K562 (cell line): ENCODE measurements around the gene BTBD16. TPM values are rescaled to one million over a fixed set of nuclear protein-coding genes. Genes with fewer than 3 reads are reported as not detected.

Source experiments
- ATAC-seq: fragments of 200-7000 bp; cut with Tn5 transposase; 3 replicates; pipeline ENCODE4 v1.9.1; 2020; ENCODE audit warnings: moderate library complexity
- BruUV-seq: library from RNA; stranded (reverse); fragments of 400-500 nt; replicated peaks from 2 replicates; lab custom pipeline; 2021; lab: Mats Ljungman, UMichigan
- CTCF ChIA-PET: fragments of 300-600 bp; formaldehyde crosslinking; extraction: SDS; loops from one replicate; lab custom pipeline; 2021; ENCODE audit warnings: low intra/inter-chr PET ratio; lab: Yijun Ruan, JAX
- POLR2A ChIA-PET: fragments of 300-600, 350-650 bp; sonication (Branson Sonifier 250); formaldehyde crosslinking; extraction: SDS; loops from one replicate; lab custom pipeline; 2021; ENCODE audit warnings: antibody characterized with exemption, inconsistent platforms; lab: Yijun Ruan, JAX
- DNase-seq, 4 experiments: peaks; one replicate each; pipeline versions ENCODE4 v3.0.0 to v3.0.0-alpha.2; 2011 to 2018; ENCODE audit warnings: low spot score in 3 of 4, mixed read lengths in 3 of 4; ENCODE audit errors: extremely low read depth in 1 of 4
- FAIRE-seq: peaks from 2 replicates; lab custom pipeline; 2011; peaks lifted over from hg19 to GRCh38; lab: Jason Lieb, UNC
- H2AFZ ChIP-seq: 2 replicates; pipeline ENCODE4 v1.6.0; 2011; ENCODE audit warnings: low read depth, low read length, control low read depth, inconsistent platforms
- H3K27ac ChIP-seq: fragments of 200-600 bp; 3 replicates; pipeline ENCODE4 v1.8.0; 2011; ENCODE audit warnings: low read depth, mild to moderate bottlenecking, control low read depth, inconsistent platforms, low read length, moderate library complexity, mixed read lengths; ENCODE audit errors: extremely low read depth
- H3K27me3 ChIP-seq, 2 experiments: fragments of 300-600 bp in 1 of 2; 2 replicates in 1 of 2; 3 replicates in 1 of 2; pipeline versions ENCODE4 v1.6.0 to v1.8.0; 2011; ENCODE audit warnings: inconsistent platforms in 2 of 2, low read length in 2 of 2, mild to moderate bottlenecking in 1 of 2, mixed read lengths in 1 of 2, moderate library complexity in 1 of 2; ENCODE audit not compliant: control insufficient read depth in 2 of 2, insufficient read depth in 2 of 2
- H3K36me3 ChIP-seq: fragments of 300-600 bp; 3 replicates; pipeline ENCODE4 v1.8.0; 2011; ENCODE audit warnings: mild to moderate bottlenecking, low read length, inconsistent platforms; ENCODE audit not compliant: control insufficient read depth, insufficient read depth
- H3K4me1 ChIP-seq, 2 experiments: fragments of 200-600 bp in 1 of 2; replicated peaks in 1 of 2; 2 replicates in 1 of 2; 3 replicates in 1 of 2; pipeline versions ENCODE4 v1.5.1 to v1.8.0; 2011; ENCODE audit warnings: inconsistent platforms in 2 of 2, low read length in 2 of 2, mild to moderate bottlenecking in 1 of 2, mixed read lengths in 1 of 2, moderate library complexity in 1 of 2; ENCODE audit not compliant: control insufficient read depth in 2 of 2, insufficient read depth in 2 of 2
- H3K4me2 ChIP-seq: 2 replicates; pipeline ENCODE4 v1.6.1; 2011; ENCODE audit warnings: low read length, control low read depth, inconsistent platforms, mixed read lengths; ENCODE audit not compliant: insufficient read depth
- H3K4me3 ChIP-seq: fragments of 200-600 bp; sonication (generic), shearing (Covaris generic); 2 replicates; pipeline ENCODE4 v1.5.1; 2016; ENCODE audit warnings: control low read depth, inconsistent platforms
- H3K79me2 ChIP-seq: fragments of 200-600 bp; 3 replicates; pipeline ENCODE4 v1.8.0; 2011; ENCODE audit warnings: low read length, inconsistent platforms; ENCODE audit not compliant: control insufficient read depth, insufficient read depth
- H3K9ac ChIP-seq, 2 experiments: 2 replicates each; pipeline versions ENCODE4 v1.6.0 to v1.6.1; 2011; ENCODE audit warnings: low read depth in 2 of 2, low read length in 2 of 2, control low read depth in 1 of 2, inconsistent platforms in 1 of 2, mild to moderate bottlenecking in 1 of 2, mixed read lengths in 1 of 2; ENCODE audit not compliant: insufficient read depth in 1 of 2
- H3K9me1 ChIP-seq: one replicate; pipeline ENCODE4 v1.6.0; 2011; ENCODE audit warnings: inconsistent platforms, mild to moderate bottlenecking, low read length, moderate library complexity; ENCODE audit not compliant: control insufficient read depth, insufficient read depth
- H3K9me3 ChIP-seq: replicated peaks from 2 replicates; pipeline ENCODE4 v1.5.1; 2011; ENCODE audit warnings: low read depth, low read length, inconsistent platforms; ENCODE audit not compliant: control insufficient read depth, insufficient read depth
- H4K20me1 ChIP-seq: replicated peaks from 2 replicates; pipeline ENCODE4 v1.6.1; 2011; ENCODE audit warnings: low read length, inconsistent platforms, mixed read lengths; ENCODE audit not compliant: control insufficient read depth, insufficient read depth
- ARID2 ChIP-seq: fragments of 450-650 bp; IDR thresholded peaks from 2 replicates; pipeline ENCODE4 v1.6.1; 2017; ENCODE audit warnings: antibody characterized with exemption, mild to moderate bottlenecking
- CBX3 ChIP-seq, 2 experiments: IDR thresholded peaks; 1 replicate in 1 of 2; 2 replicates in 1 of 2; pipeline ENCODE4 v1.6.1; 2012; ENCODE audit warnings: inconsistent platforms in 2 of 2, low read length in 2 of 2, borderline replicate concordance in 1 of 2, control low read depth in 1 of 2
- CHCHD3 ChIP-seq: fragments of 250-450 bp; sonication (Bioruptor Pico); IDR thresholded peaks from 2 replicates; pipeline ENCODE4 v2.1.2; 2022; ENCODE audit warnings: mild to moderate bottlenecking
- CSDE1 ChIP-seq, 2 experiments: fragments of 450-650 bp; IDR thresholded peaks; 2 replicates each; pipeline ENCODE4 v1.6.1; 2016; ENCODE audit warnings: mild to moderate bottlenecking in 1 of 2
- DPF2 ChIP-seq: fragments of 450-650 bp; IDR thresholded peaks from 2 replicates; pipeline ENCODE4 v1.6.1; 2016
- IRF2 ChIP-seq: sonication (generic); formaldehyde crosslinking; IDR thresholded peaks from 2 replicates; pipeline ENCODE4 v1.8.1; 2022; ENCODE audit warnings: mild to moderate bottlenecking, missing genetic modification reagents
- RBM25 ChIP-seq: fragments of 200-400 bp; formaldehyde crosslinking; IDR thresholded peaks from 2 replicates; pipeline ENCODE4 v1.6.1; 2018; ENCODE audit warnings: low read length, low read depth, moderate library complexity; ENCODE audit not compliant: severe bottlenecking
- TCF15 ChIP-seq: fragments of 250-450 bp; sonication (Bioruptor Pico); IDR thresholded peaks from 2 replicates; pipeline ENCODE4 v1.8.0; 2022; ENCODE audit warnings: moderate library complexity, mild to moderate bottlenecking, inconsistent platforms
- ZFP36 ChIP-seq: fragments of 150-350 bp; IDR thresholded peaks from 2 replicates; pipeline ENCODE4 v1.6.1; 2018; ENCODE audit warnings: low read length, low read depth; ENCODE audit not compliant: partially characterized antibody
- ZNF57 ChIP-seq: fragments of 450-650 bp; formaldehyde crosslinking; IDR thresholded peaks from 2 replicates; pipeline ENCODE4 v1.4.0; 2020; ENCODE audit warnings: mild to moderate bottlenecking, moderate library complexity
- ZNF695 ChIP-seq: fragments of 450-650 bp; formaldehyde crosslinking; IDR thresholded peaks from 2 replicates; pipeline ENCODE4 v1.4.0; 2020; ENCODE audit warnings: mild to moderate bottlenecking, moderate library complexity
- ZSCAN29 ChIP-seq: fragments of 450-650 bp; IDR thresholded peaks from 2 replicates; pipeline ENCODE4 v1.6.1; 2017
- WGBS: fragments of 100-300 bp; shearing (Covaris generic); methylation state at CpG from one replicate; pipeline ENCODE4 v1.1.6; 2016; ENCODE audit warnings: low coverage, mixed read lengths; ENCODE audit not compliant: insufficient coverage; ENCODE audit errors: missing lambda C conversion rate; 5-methylcytosine and 5-hydroxymethylcytosine counted together
- in situ Hi-C: fragments of 300-500 bp; cut with MboI; formaldehyde crosslinking; loops from 4 replicates; pipeline ENCODE4 v1.15.0; 2018; ENCODE audit warnings: inconsistent platforms, mixed read lengths
- intact Hi-C: fragments of 100-400 bp; cut with micrococcal nuclease; formaldehyde crosslinking; loops from 2 replicates; pipeline ENCODE4 v1.14.2; 2022
- polyA plus RNA-seq, 8 experiments: library from polyadenylated mRNA; depleted of rRNA in 4 of 8; stranded (reverse) in 5 of 8; unstranded in 3 of 8; fragments of >200 nt; fragmentation: Nextera tagmentation in 2 of 8; fragmentation: Illumina TruSeq in 1 of 8; extraction: Ambion mirVana in 2 of 8; extraction: Trizol in 1 of 8; gene quantifications; 2 replicates each; pipeline versions ENCODE4 v1.2.1 to v1.2.3, GENCODE V29; 2011 to 2014; ENCODE audit warnings: inconsistent platforms in 1 of 8, missing spikeins in 1 of 8
- total RNA-seq, 7 experiments: library from RNA; depleted of rRNA in 6 of 7; stranded (reverse); fragments of >200 nt in 6 of 7; fragmentation: Illumina TruSeq in 2 of 7; extraction: Trizol in 2 of 7; gene quantifications; 2 replicates each; pipeline versions ENCODE4 v1.2.1 to v1.2.3, GENCODE V29; 2011 to 2021; ENCODE audit warnings: low replicate concordance in 1 of 7

BTBD16 gene
- total and polyA plus RNA-seq, 9 of the 15 experiments (the other 6 are each of a cell fraction or from before 2014, with no cell fraction given), result 0.11 TPM; not detected in 8

- TF ChIP-seq ZNF57, result no peak
- TF ChIP-seq CSDE1 (IDR thresholded peaks at IDR 0.05), result no peak
Measured at GRCh38 chr10:122295451-122295809, 24.3 kb downstream of the BTBD16 start (continued).

GRCh38 chr10:122296363-122297120 lies 25.4 kb downstream of the BTBD16 start:
- ChIA-PET POLR2A (interaction anchor here (0.6 to 0.7 kb wide), 4 partner anchors 10 to 950 kb away, joined by 3 read pairs; no protein-coding TSS in a partner anchor), CTCF (no interaction called here)
- Histone ChIP-seq H3K9me1 (no peaks in the 10 kb centered on the region), H4K20me1 (no peaks in the 10 kb centered on the region), H3K9me3 (no peaks in the 10 kb centered on the region), H3K4me1 (no peaks in the 10 kb centered on the region), H3K9ac (no peak overlapping the region), H3K27me3 (no peaks in the 10 kb centered on the region; a peak in 1 of 5 replicates), H3K27ac (no peak overlapping the region), H3K36me3 (no peaks in the 10 kb centered on the region), H3K4me2 (no peak overlapping the region), H3K79me2 (no peaks in the 10 kb centered on the region), H2AFZ (no peak overlapping the region), H3K4me3 (no peak overlapping the region)
- ATAC-seq, result no peak
- in situ Hi-C loops (no loop called here), intact Hi-C loops (loop anchor here (5.0 kb wide), 1 partner anchor 271 kb away; no protein-coding TSS in a partner anchor)
- FAIRE-seq, result no peak
- DNase-seq, result no peak
- no peak for TF ChIP-seq ZSCAN29
- TF ChIP-seq CHCHD3 (CRISPR knock-in tag), result no peak
- TF ChIP-seq TCF15 (CRISPR knock-in tag), result no peak
- TF ChIP-seq ZFP36, result peak; percentile 27
- no peak for TF ChIP-seq DPF2
- TF ChIP-seq RBM25, result peak; percentile 75
- TF ChIP-seq IRF2, result no peak
- TF ChIP-seq ZNF695 (CRISPR knock-in tag), result no peak
- no peak for TF ChIP-seq ARID2
- TF ChIP-seq CBX3 (IDR thresholded peaks at IDR 0.05; ENCODE audit: borderline replicate concordance in 1 of 2, low read length in 2 of 2), result no peak
- BruUV-seq, result no TSS peak
- WGBS, result 0% methylated on average over 4 of the region's 8 CpGs
